Stimulated activated CD4-positive, alpha-beta T cell treated with anti-CD3 and anti-CD28 coated beads, Interleukin-15, amount 100 ng/mL, for 48 hours (primary cell): ENCODE data around the gene AK3.

Experiments used
- DNase-seq, 2 donors: peaks; one replicate each; pipeline ENCODE4 v3.0.0-alpha.2; 2020; ENCODE audit warnings: low read depth in 2 of 2

The AK3 gene

DNA sequence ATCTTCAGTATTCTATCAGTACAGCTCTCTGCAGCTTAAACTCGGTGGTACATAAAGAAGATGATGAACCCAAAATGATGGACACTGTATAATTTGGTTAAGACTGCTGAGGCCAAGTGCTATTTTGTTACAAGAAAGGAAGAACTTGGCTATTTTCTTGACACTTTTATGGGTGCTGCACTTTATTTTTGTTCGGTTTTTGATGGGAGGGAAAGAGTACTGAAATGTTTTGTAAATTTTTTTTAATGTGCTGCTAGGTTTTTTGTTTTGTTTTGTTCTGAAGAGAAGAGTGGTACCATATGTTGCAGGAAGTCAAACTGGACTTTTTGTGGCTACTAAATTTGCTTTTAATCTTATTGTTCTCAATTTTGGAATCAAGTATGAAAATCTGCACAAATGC lies 35.0 kb downstream of the AK3 start:
- DNase-seq, result no peak

DNA sequence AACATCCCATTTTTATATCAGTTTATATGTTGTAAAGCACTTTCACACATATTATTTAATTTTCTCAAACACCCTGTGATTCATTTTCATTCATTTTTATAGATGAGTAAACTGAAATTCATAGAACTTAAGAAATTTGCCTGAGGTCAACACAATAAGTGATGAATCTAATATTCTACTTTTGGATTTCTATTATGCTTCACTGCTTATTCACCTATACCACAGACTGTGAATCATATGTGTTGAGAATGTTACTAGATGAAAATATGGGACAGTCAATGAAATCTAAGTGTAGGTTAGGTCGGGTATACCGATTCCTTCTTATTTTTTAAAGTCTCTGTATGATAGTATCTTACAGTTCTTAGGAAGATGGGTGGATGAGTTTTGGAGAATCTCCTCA lies 36.9 kb downstream of the AK3 start:
- no peak for DNase-seq

DNA sequence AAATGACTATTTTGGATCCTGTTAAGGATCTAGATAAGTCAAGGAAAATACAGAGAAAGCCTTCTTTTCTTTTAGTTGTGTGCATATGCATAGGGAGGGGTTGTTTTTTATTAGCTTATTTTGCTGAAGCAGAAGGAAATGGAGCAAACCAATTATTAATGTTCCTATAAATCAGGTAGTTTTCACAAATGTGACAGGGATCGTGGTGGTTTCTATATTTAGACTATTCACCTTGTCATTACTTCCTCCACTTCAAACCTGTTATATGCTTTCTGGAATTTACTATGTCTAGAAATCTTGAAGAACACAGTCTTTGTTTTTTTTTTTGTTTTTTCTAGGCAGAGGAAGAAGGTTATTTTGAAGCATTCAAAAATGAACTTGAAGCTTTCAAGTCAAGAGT lies 39.5 kb downstream of the AK3 start:
- no peak for DNase-seq

DNA sequence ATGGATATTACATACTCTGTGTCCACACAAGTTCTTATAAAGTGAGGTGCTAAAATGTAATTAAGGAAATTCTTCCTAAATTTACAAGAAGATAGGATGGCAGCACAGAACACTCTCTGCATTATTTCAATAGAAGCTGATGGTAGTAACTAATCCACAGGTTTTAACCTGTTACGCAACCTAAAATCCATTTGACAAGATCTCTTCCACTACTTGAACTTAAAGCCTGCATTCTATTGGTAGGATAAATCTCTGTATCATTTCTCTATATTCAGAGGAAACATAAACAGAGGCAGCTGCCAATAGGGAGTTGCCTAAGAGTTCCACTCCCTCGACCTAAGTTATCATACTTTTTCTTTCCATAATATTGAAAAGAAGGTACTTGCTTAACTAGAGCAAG lies 40.1 kb downstream of the AK3 start:
- no peak for DNase-seq

DNA sequence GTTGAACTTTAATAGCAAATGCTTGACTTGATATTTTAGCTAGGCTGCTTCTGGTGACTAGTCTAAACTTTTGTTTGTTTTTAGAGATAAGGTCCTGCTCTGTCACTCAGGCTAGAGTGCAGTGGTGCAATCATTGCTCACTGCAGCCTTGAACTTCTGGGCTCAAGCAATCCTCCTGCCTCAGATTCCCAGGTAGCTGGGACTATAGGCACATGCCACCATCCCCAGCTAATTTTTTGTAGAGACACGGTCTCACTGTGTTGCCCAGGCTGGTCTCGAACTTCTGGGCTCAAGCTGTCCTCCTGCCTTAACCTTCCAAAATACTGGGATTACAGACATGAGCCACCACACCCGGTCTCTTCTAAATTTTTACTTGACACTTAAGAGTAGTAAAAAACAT lies 40.9 kb downstream of the AK3 start:
- no peak for DNase-seq

DNA sequence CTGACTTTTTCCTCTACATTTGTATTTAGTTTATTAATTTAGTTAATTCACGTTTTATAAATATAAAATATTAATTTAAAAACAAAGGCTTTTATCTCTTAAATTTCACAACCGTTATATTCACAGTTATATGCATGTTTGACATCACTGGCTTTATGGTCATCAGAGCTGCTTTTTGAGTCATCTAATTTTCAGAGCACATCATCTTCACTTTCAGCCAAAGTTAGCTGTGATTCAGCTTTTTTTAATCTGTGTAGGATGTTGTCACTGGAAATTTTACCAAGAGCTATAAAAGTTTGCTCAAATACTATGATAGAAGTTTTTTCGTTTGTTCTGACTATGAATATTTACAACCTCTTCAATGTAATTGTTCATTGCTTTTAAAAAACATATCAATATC lies 49.2 kb downstream of the AK3 start:
- no peak for DNase-seq

DNA sequence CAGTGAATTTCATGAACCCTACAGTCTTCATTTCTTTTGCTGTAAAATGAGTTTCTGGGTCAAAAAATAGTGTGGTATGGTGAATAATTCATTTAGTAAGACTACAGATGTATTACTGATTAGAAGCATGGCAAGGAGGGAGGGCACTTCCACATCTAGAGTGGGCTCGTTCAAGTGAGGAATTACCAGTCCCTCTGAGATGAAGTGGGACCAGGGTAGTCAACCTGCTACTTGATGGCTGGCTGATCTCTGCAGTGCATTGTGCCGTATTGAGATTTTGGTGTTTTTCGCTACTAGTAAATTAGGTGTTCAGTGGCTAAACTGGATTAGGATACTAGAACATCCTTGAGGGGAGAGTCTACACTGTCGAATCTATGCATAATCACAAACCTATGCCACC lies 50.9 kb downstream of the AK3 start:
- no peak for DNase-seq

DNA sequence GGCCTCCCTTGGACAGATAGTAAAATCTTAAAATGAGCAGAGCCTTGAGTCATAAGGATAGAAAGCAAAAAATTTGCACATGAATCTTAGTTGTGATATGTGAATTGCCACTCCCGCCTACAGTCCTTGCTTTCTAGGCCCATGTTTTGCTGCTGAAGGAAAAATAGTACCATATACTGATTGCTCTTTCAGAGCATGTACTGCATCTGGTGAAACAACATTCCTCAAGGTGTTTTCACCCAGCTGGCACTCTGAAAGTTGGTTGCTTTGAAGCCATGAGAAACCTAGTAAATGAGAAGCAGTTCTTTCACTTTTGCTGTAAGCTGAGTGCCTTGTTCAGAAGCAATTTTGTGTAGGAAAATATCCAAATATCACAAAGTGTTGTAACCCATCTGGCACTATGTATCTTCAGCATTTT lies 51.3 kb downstream of the AK3 start:
- peak in 1 of 2 donors; percentile 15 for DNase-seq

DNA sequence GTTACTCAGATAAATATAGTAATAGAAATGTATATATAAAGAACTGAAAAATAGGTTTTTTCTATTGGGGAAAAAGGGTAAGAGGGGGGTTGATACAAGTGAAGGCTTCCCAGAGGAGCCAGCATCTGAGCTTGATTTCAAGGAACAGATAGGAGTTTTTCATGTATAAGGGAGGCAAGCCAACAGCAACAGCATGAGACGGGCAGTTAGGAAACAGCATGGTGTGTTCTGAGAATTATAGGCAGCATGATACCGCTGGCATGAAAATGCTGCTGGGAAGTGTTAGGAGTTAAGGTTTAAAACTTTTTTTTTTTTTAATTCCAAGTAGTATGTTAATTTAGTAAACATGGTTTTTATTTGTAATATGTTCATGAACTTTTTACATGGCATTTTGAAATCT lies 52.0 kb downstream of the AK3 start:
- no peak for DNase-seq

DNA sequence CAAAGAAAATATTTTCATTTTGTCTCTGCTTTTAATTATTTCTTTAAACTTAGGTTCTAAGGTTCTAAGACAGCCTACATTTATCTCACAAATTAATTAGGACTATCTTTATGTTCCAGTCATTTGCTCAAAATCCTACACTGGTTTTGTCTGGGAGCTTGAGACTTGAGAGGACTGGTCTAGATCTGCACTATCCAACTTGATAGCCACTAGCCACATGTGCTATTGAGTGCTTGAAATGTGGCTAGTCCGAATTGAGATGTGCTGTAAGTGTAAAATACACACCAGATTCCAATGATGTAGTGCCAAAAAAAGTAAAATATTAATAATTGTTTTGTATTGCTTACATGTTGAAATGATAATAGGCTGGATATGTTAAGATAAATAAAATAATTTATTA lies 54.4 kb downstream of the AK3 start:
- no peak for DNase-seq

DNA sequence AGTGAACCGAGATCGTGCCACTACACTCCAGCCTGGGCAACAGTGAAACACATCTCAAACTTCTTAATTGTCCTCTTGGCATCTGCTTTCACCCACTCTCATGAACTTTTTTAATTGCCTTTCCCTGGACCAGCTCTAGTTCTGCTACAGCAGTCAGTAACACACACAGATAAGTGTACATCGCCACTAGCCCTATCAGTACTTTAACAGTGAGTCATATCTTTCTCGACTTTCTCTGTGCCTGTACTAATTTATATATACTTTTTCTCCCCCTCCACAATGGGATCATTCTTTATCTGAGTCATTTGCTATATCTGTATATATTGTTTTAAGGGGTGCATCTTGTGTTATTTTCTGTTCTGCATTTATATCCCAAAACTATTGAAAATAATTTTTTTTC lies 54.9 kb downstream of the AK3 start:
- no peak for DNase-seq

DNA sequence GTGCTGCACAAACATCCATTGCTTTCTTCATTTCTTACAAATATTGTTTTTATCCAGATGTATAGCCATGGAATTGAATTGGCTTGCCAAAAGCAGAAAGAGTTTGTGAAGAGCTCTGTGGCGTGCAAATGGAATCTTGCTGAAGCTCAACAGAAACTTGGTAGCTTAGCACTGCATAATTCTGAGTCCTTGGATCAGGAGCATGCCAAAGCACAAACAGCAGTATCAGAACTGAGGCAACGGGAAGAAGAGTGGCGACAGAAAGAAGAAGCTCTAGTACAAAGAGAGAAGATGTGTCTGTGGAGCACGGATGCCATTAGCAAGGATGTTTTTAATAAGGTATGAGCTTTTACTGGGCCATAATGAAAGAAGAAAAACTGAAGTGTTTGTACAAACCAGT lies 56.2 kb downstream of the AK3 start:
- no peak for DNase-seq

DNA sequence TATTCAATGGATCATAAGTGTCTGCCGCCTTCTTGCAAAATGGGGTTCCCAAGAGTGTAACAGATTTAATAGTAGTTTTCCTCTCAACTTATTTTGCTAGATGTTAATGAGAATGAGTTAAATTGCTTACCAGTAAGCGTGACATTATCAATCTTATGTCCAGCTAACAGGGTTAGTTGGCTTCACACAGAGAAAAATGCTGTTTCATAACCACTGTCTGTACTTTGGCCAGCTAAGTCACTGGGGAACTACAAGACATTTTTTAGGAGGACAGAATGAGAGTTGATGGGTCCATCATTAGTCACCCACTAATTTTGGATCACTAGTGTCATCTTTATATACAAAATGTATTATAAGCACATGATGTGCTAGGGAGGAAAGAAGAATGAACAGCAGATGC lies 60.3 kb downstream of the AK3 start:
- DNase-seq, result no peak

DNA sequence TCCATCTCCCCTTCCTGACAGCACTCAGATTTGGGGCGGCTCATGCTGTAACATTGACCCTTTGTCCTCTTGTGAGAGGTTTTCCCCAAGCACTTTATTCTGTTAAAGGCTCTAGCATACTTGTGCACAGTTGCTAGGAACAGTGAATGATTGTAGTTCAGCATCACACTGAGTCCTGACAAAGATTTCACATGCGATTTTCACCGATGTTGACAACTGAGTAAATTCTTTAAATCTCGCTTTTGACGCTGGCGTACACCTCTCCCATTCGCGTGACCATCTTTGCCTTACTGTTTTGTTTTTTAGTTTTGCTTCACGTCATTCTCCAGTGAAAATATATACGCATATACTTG lies 60.9 kb downstream of the AK3 start:
- no peak for DNase-seq

DNA sequence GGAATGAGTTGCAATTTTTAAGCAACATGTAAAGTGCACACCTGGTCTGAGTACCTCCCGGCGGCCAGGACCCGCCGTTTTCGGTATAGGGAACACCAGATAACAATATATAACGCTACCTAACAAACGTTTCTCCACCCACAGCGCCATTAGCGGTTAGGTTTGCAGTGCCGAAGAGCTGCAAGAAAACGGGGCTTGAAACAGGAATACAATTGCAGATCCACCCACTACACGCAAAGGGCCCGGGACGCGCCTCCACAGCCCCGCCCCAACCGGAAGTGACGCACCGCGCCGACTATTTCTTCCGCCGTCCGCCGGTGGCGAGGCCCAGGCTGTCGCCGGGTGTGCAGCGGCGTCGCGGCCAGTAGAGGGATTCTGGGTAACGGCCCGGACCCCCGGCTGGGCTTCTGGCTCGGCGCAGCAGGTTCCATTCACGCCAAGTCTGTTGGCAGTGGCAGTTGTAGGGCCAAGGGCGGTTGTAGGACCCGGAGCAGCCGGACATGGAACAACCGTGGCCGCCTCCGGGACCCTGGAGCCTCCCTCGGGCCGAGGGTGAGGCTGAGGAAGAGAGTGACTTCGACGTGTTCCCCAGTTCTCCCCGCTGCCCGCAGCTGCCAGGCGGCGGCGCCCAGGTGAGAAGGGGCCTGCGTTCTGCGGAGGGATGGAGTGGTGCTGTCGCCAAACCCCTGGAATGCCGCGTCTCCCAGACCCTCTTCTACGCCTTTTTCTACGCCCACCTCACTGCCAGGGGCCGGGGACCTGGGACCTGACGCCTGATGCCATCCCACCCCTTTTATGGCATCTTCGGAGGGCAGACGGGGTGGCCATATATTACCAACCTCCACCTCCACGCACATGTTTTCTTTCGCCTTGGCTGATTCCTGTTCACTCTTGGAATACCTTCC lies 61.5 kb downstream of the AK3 start, which contains the start of gene CDC37L1:
TSS of gene CDC37L1 (plus strand) at position 302 of the 905 bp plus-strand sequence. CDS start at position 501, 199 bp downstream.
- peak; percentile 95 to 99 for DNase-seq

DNA sequence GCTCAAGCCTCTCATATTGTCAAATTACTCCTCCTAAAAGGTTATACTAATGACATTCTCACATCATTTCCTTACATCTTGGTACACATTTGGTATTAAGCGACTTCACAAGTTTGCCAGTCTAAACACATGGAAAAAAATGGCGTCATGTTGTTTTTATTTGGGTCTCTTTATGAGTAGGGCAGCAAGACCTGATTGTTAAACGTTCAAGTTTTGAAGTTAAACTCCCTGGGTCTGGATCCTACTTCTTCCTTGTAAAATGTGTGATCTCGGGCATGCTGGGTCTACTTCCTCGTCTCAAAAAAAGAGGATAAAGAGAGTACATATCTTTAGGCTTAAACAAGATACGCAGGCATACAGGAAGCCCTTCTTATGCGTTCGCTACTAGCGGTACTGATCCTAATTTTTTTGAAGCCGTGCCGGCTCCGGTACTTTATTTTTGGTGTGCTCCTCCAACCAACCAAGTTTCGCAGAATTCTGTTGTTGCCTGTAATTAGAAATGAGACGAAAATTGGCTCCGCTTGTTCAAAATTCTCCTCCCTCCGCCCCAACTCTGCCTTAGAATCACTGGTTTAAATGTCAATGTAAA lies 62.2 kb downstream of the AK3 start:
- DNase-seq, result no peak

DNA sequence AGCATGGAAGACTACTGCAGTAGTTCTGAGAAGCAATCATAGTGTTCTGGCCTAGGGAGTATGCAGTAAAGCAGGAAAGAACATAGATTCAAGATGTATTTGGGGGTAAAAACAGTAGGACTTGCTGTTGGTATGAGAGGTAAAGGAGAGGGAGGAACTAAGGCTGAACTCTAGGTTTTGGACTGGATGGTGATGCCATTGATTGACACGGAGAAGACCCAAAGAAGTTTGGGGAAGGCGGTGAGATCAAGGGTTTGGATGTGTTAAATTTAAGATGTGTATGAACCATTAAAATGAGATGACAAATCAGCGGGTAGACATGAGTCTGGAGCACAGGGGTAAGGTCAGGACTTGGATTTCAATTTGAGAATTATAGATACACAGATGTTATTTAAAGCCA lies 63.6 kb downstream of the AK3 start:
- no peak for DNase-seq

DNA sequence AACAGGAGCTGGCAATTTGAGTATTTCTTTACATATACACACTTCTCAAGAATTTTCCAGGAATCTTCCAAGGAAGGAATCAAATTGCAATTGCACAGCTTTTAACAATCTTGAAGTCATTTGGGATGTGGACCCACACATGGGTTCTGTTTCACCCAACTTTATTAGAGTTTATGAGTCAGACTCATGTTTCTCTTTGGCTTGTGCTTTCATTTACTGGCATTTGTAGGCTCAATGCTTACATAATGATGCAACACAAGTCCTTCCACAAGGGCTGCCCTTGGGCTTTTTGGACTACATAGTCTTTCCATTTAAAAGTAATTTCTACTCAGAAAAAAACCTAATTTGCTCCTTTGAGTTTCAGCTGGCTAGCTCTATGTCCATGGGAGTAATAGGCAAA lies 66.2 kb downstream of the AK3 start:
- DNase-seq, result no peak

DNA sequence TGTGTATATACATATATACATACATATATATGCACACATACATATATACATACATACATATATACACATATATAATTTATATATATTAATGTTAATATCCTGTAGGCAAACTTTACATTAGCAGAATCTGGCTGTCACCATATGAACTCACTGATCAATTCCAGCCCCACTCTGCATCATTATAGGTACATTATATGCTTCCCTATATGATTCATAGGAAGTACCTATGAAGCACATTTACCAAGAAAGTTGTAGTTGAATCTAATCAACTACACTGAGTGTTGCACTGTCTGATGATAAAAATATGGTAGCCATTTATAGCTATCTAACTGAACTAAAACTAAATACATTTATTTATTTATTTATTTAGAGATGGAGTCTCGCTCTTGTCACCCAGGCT lies 69.3 kb downstream of the AK3 start:
- DNase-seq, result no peak

DNA sequence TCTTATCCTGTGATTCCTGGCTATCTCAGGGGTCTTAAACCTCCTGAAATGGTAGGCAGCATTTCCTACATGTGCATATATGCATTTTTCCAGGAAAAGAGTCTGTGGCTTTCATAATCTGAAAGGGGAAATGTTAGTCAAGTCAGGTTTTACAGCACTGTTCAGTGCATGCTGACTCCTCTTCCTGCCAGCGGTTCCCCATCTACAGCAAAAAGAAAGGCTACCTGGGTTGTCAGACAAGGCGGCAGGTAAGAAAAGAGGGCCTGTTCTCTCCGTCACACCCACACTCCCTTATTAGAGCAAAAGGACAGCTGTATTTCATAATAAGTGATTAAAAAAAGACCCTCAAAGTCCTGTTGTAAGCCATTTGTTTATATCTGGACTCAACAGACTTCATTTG lies 70.4 kb downstream of the AK3 start:
- no peak for DNase-seq

DNA sequence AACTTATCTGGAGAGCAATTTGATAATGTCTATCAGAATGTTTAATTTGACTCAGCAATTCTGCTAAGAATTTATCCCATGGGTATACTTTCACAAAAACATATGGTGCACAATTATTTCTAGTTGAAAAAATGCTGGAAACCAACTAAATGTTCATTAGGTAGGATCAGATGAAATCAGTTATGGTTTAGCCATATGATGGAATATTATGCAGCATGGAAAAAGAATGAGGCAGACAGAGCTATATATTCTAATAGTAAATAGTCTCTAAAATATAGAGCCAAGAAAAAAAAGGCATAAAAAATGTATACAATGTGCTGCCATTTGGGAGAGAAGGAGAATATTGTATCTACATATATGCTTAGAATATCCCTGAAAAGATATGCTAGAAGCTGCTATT lies 71.1 kb downstream of the AK3 start:
- DNase-seq, result no peak

DNA sequence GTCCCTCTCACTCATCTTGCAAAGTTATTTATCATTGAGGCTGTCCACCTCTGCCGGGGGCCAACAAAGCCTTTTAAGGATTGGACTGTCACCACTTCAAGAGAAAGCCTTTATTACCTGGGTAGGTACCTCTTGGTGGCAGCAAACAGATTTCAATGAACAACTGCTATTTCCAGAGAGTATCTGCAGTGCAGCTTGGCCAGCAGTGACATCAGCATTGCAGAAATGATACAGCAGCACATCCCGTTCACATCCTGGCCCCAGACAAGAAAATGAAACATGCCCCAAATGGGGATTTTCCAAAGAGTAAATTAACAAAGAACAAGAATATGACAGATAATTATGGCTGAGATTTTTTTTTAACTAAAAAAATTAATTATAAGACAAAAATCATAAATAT lies 72.4 kb downstream of the AK3 start:
- no peak for DNase-seq

DNA sequence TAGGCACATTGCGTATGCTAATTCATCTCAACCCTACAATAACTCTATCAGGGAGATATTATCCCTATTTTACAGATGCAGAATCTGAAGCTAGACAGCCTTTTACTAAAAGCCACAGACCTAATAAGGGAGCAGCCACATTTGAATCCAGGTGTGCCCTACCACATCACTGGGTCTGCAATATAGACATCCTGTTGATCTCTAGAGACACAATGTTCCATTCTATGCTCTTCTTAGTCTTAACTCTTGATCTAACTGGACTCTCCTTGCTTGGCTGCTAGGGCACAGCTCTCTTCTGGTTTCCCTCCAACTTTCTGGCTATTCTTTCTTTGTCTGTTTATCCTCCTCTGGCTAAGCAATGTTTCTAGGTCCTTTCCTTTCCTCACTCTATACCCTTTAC lies 73.3 kb downstream of the AK3 start:
- DNase-seq, result no peak
